SK-N-SH (cell line): Measurements from ENCODE around the gene ACTL8. TPM values are rescaled to one million over a fixed set of nuclear protein-coding genes. Genes with fewer than 3 reads are reported as not detected.

Experiments
- CTCF ChIA-PET: fragments of 300-600, 350-600 bp; formaldehyde crosslinking; extraction: SDS; loops from one replicate; lab custom pipeline; 2021; lab: Yijun Ruan, JAX
- POLR2A ChIA-PET: fragments of 350-600 bp; sonication (Branson Sonifier 250); formaldehyde crosslinking; extraction: SDS; loops from one replicate; lab custom pipeline; 2020; ENCODE audit warnings: antibody characterized with exemption, inconsistent platforms; lab: Yijun Ruan, JAX
- DNase-seq: peaks from one replicate; pipeline ENCODE4 v3.0.0; 2012
- H2AFZ ChIP-seq: fragments of 200-600 bp; sonication (generic); 2 replicates; pipeline ENCODE4 v1.8.1; 2016; ENCODE audit warnings: antibody characterized with exemption, mild to moderate bottlenecking, low read depth
- H3F3A ChIP-seq: fragments of 200-600 bp; sonication (generic); replicated peaks from 2 replicates; pipeline ENCODE3; 2016; ENCODE audit warnings: antibody characterized with exemption, mild to moderate bottlenecking; ENCODE audit not compliant: insufficient read depth
- H3K27ac ChIP-seq, 2 experiments: fragments of 200-500 bp in 1 of 2; fragments of 200-600 bp in 1 of 2; sonication (Bioruptor generic) in 1 of 2; sonication (generic), shearing (Covaris generic) in 1 of 2; 2 replicates each; pipeline versions ENCODE4 v1.5.1 to v1.6.1; 2014 to 2016; ENCODE audit warnings: low read depth in 2 of 2, inconsistent platforms in 1 of 2, low read length in 1 of 2, mild to moderate bottlenecking in 1 of 2, mixed read lengths in 1 of 2
- H3K27me3 ChIP-seq: fragments of 200-600 bp; sonication (generic), shearing (Covaris generic); 2 replicates; pipeline ENCODE4 v1.6.1; 2016; ENCODE audit warnings: mixed run types; ENCODE audit not compliant: insufficient read depth
- H3K36me3 ChIP-seq, 2 experiments: fragments of 200-500 bp in 1 of 2; fragments of 200-600 bp in 1 of 2; sonication (Bioruptor generic) in 1 of 2; sonication (generic) in 1 of 2; replicated peaks in 1 of 2; 2 replicates each; pipeline versions ENCODE3 to v1.5.1; 2014 to 2016; ENCODE audit warnings: low read length in 1 of 2, mild to moderate bottlenecking in 1 of 2; ENCODE audit not compliant: insufficient read depth in 2 of 2, control insufficient read depth in 1 of 2
- H3K4me1 ChIP-seq, 2 experiments: fragments of 200-500 bp in 1 of 2; fragments of 200-600 bp in 1 of 2; sonication (Bioruptor generic) in 1 of 2; sonication (generic), shearing (Covaris generic) in 1 of 2; 2 replicates each; pipeline versions ENCODE4 v1.5.1 to v1.6.1; 2014 to 2016; ENCODE audit warnings: low read depth in 1 of 2, low read length in 1 of 2, mixed run types in 1 of 2; ENCODE audit not compliant: insufficient read depth in 2 of 2, control insufficient read depth in 1 of 2
- H3K4me2 ChIP-seq: fragments of 200-600 bp; sonication (generic), shearing (Covaris generic); 2 replicates; pipeline ENCODE4 v1.6.1; 2017; ENCODE audit warnings: mixed run types
- H3K4me3 ChIP-seq, 2 experiments: fragments of 200-500 bp in 1 of 2; fragments of 200-600 bp in 1 of 2; sonication (Bioruptor generic) in 1 of 2; sonication (generic), shearing (Covaris generic) in 1 of 2; 2 replicates each; pipeline versions ENCODE4 v1.5.1 to v1.8.1; 2014 to 2016; ENCODE audit warnings: low read depth in 2 of 2, inconsistent platforms in 1 of 2, low read length in 1 of 2, mild to moderate bottlenecking in 1 of 2, mixed read lengths in 1 of 2, moderate library complexity in 1 of 2
- H3K79me2 ChIP-seq: fragments of 200-600 bp; sonication (generic); 2 replicates; pipeline ENCODE4 v1.8.1; 2017; ENCODE audit warnings: mild to moderate bottlenecking; ENCODE audit not compliant: insufficient read depth
- H3K9ac ChIP-seq: fragments of 200-600 bp; sonication (generic); 2 replicates; pipeline ENCODE4 v1.6.1; 2017; ENCODE audit warnings: mixed run types
- H3K9me2 ChIP-seq: fragments of 200-600 bp; sonication (generic); 2 replicates; pipeline ENCODE4 v1.6.1; 2017; ENCODE audit warnings: mixed run types
- H3K9me3 ChIP-seq: fragments of 200-600 bp; sonication (generic); 2 replicates; pipeline ENCODE4 v1.6.1; 2017; ENCODE audit warnings: mixed run types, mild to moderate bottlenecking, moderate library complexity
- H4K20me1 ChIP-seq: fragments of 200-600 bp; sonication (generic); 2 replicates; pipeline ENCODE4 v1.6.1; 2017; ENCODE audit warnings: mild to moderate bottlenecking, mixed run types; ENCODE audit not compliant: insufficient read depth
- EZH2phosphoT487 ChIP-seq: fragments of 200-600 bp; sonication (generic); IDR thresholded peaks from 2 replicates; pipeline ENCODE4 v1.6.1; 2017; ENCODE audit warnings: low read depth, mixed run types, mild to moderate bottlenecking, antibody characterized with exemption, moderate library complexity, borderline replicate concordance
- GABPA ChIP-seq: IDR thresholded peaks from 2 replicates; pipeline ENCODE4 v1.4.0; 2012; ENCODE audit warnings: low read depth, mild to moderate bottlenecking
- JUND ChIP-seq: IDR thresholded peaks from 2 replicates; pipeline ENCODE4 v1.4.0; 2012
- MXI1 ChIP-seq: IDR thresholded peaks from 2 replicates; pipeline ENCODE4 v1.6.1; 2012; ENCODE audit warnings: mild to moderate bottlenecking, low read depth, low read length, improper control_type of control experiment
- NRF1 ChIP-seq: IDR thresholded peaks from 2 replicates; pipeline ENCODE4 v1.6.1; 2012; ENCODE audit warnings: low read depth, mild to moderate bottlenecking, low read length
- RAD21 ChIP-seq: IDR thresholded peaks from 2 replicates; pipeline ENCODE4 v1.6.1; 2012; ENCODE audit warnings: mild to moderate bottlenecking, low read length
- RCOR1 ChIP-seq: fragments of 150-350 bp; IDR thresholded peaks from 2 replicates; pipeline ENCODE4 v1.6.1; 2017; ENCODE audit warnings: antibody characterized with exemption, low read length
- RXRA ChIP-seq: IDR thresholded peaks from 2 replicates; pipeline ENCODE4 v1.4.0; 2012; ENCODE audit warnings: low read depth, mild to moderate bottlenecking, borderline replicate concordance
- SIN3A ChIP-seq: IDR thresholded peaks from 2 replicates; pipeline ENCODE4 v1.6.1; 2012; ENCODE audit warnings: low read depth, mild to moderate bottlenecking, low read length, moderate library complexity, borderline replicate concordance
- TCF12 ChIP-seq: IDR thresholded peaks from 2 replicates; pipeline ENCODE4 v1.4.0; 2012
- YY1 ChIP-seq: IDR thresholded peaks from 2 replicates; pipeline ENCODE4 v1.4.0; 2012; ENCODE audit warnings: low read depth, mild to moderate bottlenecking
- WGBS: methylation state at CpG from one replicate; pipeline ENCODE4 v1.1.6; 2017; ENCODE audit warnings: low lambda C conversion rate; 5-methylcytosine and 5-hydroxymethylcytosine counted together
- polyA plus RNA-seq, 3 experiments: library from polyadenylated mRNA; depleted of rRNA; stranded (reverse); fragments of >200 nt; gene quantifications; 2 replicates each; pipeline ENCODE4 v1.2.3, GENCODE V29; 2012
- TF ChIP-seq, protein P1 (sequence below): fragments of 150-350 bp; IDR thresholded peaks from 2 replicates; pipeline ENCODE4 v1.6.1; 2016; ENCODE audit warnings: mild to moderate bottlenecking, low read depth, low read length
- TF ChIP-seq, protein P2 (sequence below): IDR thresholded peaks from 2 replicates; pipeline ENCODE4 v1.4.0; 2012; ENCODE audit warnings: low read depth, borderline replicate concordance
- TF ChIP-seq, protein P3 (sequence below): fragments of 200-600 bp; sonication (generic); IDR thresholded peaks from 2 replicates; pipeline ENCODE4 v1.6.1; 2017; ENCODE audit warnings: antibody characterized with exemption, mild to moderate bottlenecking, moderate library complexity

The ACTL8 gene
- polyA plus RNA-seq, 1 of the 3 experiments (the other 2 are of a cell fraction), result 0.05 TPM

DNA sequence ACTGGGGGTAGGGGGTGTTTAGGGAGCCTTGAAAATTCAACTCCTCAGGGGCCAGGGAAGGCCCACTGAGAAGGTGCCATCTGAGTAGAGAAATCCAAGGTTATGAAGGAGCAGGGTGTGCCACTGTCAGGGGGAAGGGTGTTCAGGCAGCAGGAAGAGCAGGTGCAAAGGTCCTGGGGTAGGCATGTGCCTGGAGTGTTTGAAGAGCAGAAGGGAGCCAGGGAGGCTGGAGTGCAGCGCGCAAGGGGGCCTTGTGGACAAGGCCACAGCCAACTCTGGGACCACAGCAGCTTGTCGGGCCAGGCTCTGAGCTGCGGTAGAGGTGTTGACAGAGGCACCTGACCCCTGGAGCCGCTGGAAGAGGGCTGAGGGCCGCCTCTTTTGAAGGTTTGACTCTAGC, 19.3 kb downstream of the ACTL8 start (continued):
- TF ChIP-seq MXI1 (no peak), RCOR1 (no peak), SIN3A (no peak), EZH2phosphoT487 (no peak), NRF1 (no peak), YY1 (no peak), RAD21 (no peak)
- TF ChIP-seq, protein P1, sequence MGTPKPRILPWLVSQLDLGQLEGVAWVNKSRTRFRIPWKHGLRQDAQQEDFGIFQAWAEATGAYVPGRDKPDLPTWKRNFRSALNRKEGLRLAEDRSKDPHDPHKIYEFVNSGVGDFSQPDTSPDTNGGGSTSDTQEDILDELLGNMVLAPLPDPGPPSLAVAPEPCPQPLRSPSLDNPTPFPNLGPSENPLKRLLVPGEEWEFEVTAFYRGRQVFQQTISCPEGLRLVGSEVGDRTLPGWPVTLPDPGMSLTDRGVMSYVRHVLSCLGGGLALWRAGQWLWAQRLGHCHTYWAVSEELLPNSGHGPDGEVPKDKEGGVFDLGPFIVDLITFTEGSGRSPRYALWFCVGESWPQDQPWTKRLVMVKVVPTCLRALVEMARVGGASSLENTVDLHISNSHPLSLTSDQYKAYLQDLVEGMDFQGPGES, result no peak
- TF ChIP-seq, protein P2, sequence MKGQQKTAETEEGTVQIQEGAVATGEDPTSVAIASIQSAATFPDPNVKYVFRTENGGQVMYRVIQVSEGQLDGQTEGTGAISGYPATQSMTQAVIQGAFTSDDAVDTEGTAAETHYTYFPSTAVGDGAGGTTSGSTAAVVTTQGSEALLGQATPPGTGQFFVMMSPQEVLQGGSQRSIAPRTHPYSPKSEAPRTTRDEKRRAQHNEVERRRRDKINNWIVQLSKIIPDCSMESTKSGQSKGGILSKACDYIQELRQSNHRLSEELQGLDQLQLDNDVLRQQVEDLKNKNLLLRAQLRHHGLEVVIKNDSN, result no peak

DNA sequence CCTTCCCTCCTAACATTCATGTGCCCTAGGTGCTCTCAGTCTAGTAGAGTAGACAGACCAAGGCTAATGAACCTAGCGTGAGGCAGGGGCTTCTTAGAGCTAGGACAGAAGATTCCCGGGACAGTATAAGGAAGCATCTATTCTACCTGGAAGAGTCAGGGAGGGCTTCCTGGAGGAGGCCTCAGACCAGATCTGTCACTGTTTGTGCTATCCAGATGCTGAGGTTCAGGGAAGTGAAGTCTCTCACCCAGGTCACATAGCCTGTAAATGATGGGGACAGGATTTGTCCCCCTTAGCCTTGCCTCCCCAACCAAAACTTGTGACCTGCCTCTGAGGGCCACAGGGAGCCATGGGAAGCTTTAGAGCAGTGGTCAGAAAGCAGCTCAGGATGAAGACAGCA, 20.7 kb downstream of the ACTL8 start:
- WGBS, result 86% methylated on average over 2 of the region's 2 CpGs
- ChIA-PET POLR2A (interaction anchor here (1.1 kb wide), 1 partner anchor 58 kb away, joined by 3 read pairs; no protein-coding TSS in a partner anchor), CTCF (interaction anchor here (0.8 to 2.9 kb wide), 11 partner anchors 13 to 148 kb away, joined by 3 to 7 read pairs (median 3); no protein-coding TSS in a partner anchor)
- no peaks in the 10 kb centered on the region for H3K79me2 ChIP-seq
- no peak for DNase-seq
- peak overlapping the region in 1 of 2 experiments; percentile 73; a peak in 2 of 4 replicates for H3K27ac ChIP-seq
- no peaks in the 10 kb centered on the region for H4K20me1 ChIP-seq
- H3K4me2 ChIP-seq, result no peak overlapping the region
- no peak overlapping the region for H2AFZ ChIP-seq
- no peak overlapping the region for H3K9ac ChIP-seq
- no peaks in the 10 kb centered on the region for H3K27me3 ChIP-seq
- H3F3A ChIP-seq, result no peaks in the 10 kb centered on the region
- no peak overlapping the region for H3K4me3 ChIP-seq
- no peaks in the 10 kb centered on the region for H3K36me3 ChIP-seq
- H3K9me2 ChIP-seq, result no peaks in the 10 kb centered on the region
- no peaks in the 10 kb centered on the region for H3K9me3 ChIP-seq
- TF ChIP-seq RXRA, result no peak
- TF ChIP-seq, protein P3, sequence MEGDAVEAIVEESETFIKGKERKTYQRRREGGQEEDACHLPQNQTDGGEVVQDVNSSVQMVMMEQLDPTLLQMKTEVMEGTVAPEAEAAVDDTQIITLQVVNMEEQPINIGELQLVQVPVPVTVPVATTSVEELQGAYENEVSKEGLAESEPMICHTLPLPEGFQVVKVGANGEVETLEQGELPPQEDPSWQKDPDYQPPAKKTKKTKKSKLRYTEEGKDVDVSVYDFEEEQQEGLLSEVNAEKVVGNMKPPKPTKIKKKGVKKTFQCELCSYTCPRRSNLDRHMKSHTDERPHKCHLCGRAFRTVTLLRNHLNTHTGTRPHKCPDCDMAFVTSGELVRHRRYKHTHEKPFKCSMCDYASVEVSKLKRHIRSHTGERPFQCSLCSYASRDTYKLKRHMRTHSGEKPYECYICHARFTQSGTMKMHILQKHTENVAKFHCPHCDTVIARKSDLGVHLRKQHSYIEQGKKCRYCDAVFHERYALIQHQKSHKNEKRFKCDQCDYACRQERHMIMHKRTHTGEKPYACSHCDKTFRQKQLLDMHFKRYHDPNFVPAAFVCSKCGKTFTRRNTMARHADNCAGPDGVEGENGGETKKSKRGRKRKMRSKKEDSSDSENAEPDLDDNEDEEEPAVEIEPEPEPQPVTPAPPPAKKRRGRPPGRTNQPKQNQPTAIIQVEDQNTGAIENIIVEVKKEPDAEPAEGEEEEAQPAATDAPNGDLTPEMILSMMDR, result no peak
- TF ChIP-seq TCF12, result no peak
- TF ChIP-seq JUND, result no peak
- no peak for TF ChIP-seq GABPA
- TF ChIP-seq MXI1, result no peak
- H3K4me1 ChIP-seq, result peaks cover 0 to 34% of the 10 kb centered on the region in 2 experiments; a peak in 2 of 4 replicates
